HG03103 (cell line): ENCODE results near the gene SLC44A5.
A peak's percentile ranks its signal among the peaks of the same experiment; 100 is the strongest.
"Not testable (repeated sequence)": the region's sequence is repeated elsewhere in the genome, so short reads cannot be mapped to it uniquely, and the experiment has no call there.

Experiments used
- ATAC-seq: cut with Tn5 transposase; IDR thresholded peaks from one replicate; pipeline ENCODE4 v1.9.1; 2021; ENCODE audit warnings: low read depth; ENCODE audit not compliant: unreplicated experiment

SLC44A5 gene

GRCh38 chr1:75392278-75392677, 218.6 kb downstream of the SLC44A5 start:
- no peak for ATAC-seq

- not testable (repeated sequence) for ATAC-seq
Observed at GRCh38 chr1:75375476-75376447, 235.2 kb downstream of the SLC44A5 start.

GRCh38 chr1:75373542-75374159, 237.3 kb downstream of the SLC44A5 start:
- no peak for ATAC-seq

- ATAC-seq: no peak
Observed at GRCh38 chr1:75366595-75366994, 244.3 kb downstream of the SLC44A5 start.

GRCh38 chr1:75361260-75361659, 249.7 kb downstream of the SLC44A5 start:
- ATAC-seq: no peak

GRCh38 chr1:75354267-75354666, 256.6 kb downstream of the SLC44A5 start:
- not testable (repeated sequence) for ATAC-seq

GRCh38 chr1:75353051-75353450, 257.9 kb downstream of the SLC44A5 start:
- ATAC-seq: no peak

- no peak for ATAC-seq
Observed at GRCh38 chr1:75345538-75346292, 265.2 kb downstream of the SLC44A5 start.

GRCh38 chr1:75342786-75343185, 268.1 kb downstream of the SLC44A5 start:
- no peak for ATAC-seq

- ATAC-seq: peak; percentile 55
Observed at GRCh38 chr1:75341537-75341936, 269.4 kb downstream of the SLC44A5 start.

GRCh38 chr1:75338616-75339483, 272.1 kb downstream of the SLC44A5 start:
- peak; percentile 90 for ATAC-seq

GRCh38 chr1:75334876-75335389, 276.0 kb downstream of the SLC44A5 start:
- no peak for ATAC-seq

- no peak for ATAC-seq
Observed at GRCh38 chr1:75330624-75331023, 280.3 kb downstream of the SLC44A5 start.

- ATAC-seq: no peak
Observed at GRCh38 chr1:75328691-75329090, 282.2 kb downstream of the SLC44A5 start.

GRCh38 chr1:75327395-75327794, 283.5 kb downstream of the SLC44A5 start:
- ATAC-seq: no peak

GRCh38 chr1:75317976-75318375, 292.9 kb downstream of the SLC44A5 start:
- no peak for ATAC-seq

GRCh38 chr1:75316230-75316629, 294.7 kb downstream of the SLC44A5 start:
- ATAC-seq: no peak

GRCh38 chr1:75312620-75313019, 298.3 kb downstream of the SLC44A5 start:
- ATAC-seq: no peak

- ATAC-seq: no peak
Observed at GRCh38 chr1:75310067-75310466, 300.8 kb downstream of the SLC44A5 start.

GRCh38 chr1:75308365-75308764, 302.5 kb downstream of the SLC44A5 start:
- ATAC-seq: no peak
